CD4-positive, alpha-beta T cell treated with Interleukin-21 for 1 hour (primary cell): ENCODE measurements around the gene ATP5F1D.
"Not testable (repeated sequence)": the region's sequence is repeated elsewhere in the genome, so short reads cannot be mapped to it uniquely, and the experiment has no call there.

Experiments
- DNase-seq: peaks from one replicate; pipeline ENCODE4 v3.0.0-alpha.2; 2020

ATP5F1D gene

DNA sequence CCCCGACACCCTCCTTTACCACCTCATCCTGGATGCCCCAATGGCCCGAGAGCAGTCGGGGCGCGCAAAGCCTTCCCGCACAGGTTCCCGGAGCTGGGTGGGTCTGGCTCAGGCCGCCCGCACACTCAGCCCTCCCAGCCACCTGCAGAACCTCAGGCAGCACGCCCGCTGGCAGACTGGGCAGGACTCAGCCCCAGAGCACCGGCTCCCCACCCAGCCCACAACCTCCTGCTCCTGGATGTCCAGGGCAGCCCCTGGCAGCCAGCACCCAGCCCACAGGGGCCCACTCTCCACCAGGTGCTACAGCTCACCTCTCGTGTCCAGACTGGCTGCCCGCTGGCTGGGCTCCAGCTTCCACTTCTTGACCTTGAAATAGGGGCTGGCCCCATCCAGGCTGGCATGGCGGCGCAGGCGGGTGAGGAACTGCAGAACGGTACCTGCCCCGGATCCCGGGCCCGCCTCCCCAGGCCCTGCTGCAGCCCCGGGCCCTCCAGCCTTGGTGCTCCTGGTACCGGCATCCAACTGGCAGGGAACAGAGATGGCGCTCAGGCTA, 8.4 kb upstream of the ATP5F1D start:
- DNase-seq, result no peak

DNA sequence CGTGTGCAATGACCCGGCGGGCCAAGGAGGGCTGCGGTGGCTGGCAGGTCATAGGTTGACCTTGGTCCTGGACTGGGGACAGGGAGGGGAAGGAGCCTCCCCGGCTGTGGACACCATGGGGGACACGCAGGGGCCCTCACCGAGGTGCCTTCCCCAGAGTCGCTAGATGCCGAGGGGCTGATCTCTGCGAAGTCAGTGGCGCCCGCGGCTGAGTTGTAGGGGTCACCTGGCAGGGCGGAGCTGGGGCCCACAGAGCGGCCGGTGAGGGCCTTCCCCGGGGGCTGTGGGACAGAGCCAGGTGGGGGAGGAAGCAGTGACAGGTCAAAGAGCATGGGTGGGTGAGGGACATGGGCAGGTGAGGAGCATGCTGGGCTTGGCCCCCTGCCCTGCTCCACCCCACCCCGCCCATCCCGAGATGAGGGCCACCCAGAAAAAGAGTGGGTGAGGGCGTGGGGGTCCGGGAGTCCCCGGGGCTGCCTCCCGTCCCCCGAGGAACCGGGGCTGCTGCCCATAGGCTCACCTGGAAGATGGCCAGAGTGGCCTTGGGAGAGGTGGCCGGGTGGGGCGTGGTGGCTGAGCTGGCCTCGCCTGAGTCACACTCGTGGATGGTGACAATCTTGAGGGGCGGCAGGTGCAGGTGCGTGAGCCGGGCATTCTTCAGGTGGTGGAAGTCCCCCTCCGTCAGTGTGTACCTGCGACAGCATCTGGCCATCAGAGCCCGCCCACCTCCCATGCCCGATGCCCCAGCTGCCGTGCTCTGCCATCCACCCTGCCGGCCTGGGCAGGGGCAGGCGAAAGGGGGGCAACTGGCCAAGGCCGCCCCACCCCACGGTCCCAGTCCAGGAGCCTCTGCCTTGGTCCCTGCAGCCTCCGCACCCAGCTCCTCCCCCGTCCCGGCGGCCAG, 7.2 kb upstream of the ATP5F1D start:
- no peak for DNase-seq

DNA sequence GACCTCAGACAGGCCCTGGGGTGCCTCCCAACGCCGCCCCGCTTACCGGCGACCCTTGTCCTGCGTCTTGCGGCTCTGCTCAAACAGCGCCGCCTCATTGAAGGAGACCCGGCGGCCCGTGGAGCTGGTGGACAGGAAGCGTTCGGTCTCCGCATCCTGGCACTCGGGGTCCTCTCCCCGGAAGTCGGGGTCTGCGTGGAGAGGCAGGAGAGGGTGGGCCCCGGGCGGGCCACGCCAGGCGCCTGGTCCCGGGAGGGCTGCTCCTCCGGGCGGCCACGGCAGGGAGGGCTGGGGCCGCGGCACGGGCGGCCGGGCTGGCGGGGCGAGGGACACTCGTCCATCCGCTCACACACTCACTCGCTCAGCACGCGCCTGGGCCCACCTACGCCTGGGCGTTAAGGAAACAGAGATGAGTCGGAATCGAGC, 6.6 kb upstream of the ATP5F1D start:
- DNase-seq, result no peak

DNA sequence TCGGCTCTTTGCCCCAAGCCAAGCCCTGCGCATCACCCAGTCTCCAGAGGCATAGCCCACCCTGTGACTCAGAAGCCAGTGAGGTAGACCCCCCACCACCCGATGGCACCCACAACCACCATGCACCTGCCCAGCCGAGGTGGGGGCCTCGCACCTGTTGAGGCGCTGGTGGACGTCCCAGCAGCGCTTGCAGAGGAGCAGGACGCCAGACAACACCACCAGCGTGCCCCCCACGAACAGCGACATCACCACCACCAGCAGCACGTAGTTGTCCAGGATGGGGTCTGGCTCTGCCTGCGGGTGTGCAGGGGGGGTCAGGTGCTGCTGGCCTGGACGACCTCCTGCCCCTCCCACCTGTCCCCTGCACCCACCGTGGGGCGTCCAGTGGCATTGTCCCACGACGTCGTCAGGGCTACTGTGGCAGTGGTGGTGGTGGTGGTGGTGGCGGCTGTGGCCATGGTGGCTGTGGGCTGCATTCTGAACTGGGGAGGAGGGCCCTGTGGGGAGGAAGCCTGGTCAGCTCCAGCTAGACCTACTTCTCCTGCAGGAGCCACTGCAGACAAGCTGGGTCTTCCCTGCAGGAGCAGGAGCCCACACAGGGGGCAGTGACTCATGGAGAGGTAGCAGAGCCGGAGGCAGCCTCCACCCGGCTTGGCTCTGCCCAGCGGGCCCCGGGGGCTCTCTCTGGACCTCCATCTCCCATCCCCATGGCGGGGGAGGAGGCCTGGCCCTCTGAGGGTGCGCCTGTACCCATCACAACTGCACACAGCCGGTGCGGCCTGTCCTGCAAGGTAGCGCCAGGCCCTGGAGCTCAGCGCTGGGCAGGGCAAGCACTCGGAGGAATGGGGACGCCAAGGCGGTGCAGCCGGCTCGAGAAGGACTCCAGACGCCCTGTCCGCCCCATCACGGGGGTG, 5.7 kb upstream of the ATP5F1D start:
- DNase-seq, result no peak

DNA sequence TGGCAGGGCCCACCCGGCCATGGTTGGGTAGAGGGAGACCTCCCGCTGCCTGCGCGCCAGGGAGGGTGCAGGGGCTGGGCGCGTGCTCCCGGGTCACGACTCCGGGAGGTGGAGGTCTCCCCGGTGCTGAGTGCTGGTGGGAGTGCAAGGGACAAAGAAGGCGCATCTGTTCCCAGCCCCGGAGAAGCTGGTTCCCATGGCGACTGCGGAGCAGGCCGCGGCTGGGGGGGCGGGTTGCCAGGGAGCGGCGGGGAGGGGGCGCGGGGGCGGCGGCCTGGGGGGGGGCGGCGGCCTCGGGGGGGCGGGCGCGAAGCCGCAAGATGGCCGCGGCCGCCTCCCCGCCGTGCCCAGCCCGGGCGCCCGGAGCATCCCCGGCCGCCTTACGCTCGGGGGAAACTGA, 5.0 kb upstream of the ATP5F1D start:
- no peak for DNase-seq

DNA sequence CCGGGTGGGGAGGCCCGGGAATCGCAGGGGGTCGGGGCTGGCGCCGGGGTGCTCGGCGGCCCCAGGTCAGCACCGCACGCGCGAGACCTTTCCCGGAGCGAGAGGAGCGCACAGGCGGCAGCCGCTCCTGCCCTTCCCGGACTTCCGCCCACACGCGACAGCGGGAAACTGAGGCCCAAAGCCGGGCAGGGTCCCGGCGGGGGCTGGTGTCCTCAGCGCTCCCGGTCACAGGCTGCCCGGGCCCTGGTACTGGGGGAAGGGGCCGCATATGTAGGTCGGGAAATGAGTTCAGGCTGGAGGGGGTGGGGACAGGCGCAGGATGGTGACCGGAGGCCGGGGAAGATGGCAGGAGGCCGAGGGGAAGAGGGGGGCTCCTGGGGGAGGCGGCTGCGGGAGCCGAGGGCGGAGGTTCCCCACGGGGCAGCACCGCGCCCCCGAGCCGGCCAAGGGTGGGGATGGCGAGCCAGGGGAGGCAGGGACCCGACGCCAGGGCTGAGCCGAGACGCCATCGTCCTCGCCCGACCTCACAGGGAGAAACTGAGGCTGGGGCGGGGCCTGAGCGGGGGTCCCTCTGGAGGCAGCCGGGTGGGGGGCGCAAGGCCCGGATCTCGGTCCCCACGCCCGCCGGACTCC, 4.4 kb upstream of the ATP5F1D start:
- DNase-seq, result no peak

DNA sequence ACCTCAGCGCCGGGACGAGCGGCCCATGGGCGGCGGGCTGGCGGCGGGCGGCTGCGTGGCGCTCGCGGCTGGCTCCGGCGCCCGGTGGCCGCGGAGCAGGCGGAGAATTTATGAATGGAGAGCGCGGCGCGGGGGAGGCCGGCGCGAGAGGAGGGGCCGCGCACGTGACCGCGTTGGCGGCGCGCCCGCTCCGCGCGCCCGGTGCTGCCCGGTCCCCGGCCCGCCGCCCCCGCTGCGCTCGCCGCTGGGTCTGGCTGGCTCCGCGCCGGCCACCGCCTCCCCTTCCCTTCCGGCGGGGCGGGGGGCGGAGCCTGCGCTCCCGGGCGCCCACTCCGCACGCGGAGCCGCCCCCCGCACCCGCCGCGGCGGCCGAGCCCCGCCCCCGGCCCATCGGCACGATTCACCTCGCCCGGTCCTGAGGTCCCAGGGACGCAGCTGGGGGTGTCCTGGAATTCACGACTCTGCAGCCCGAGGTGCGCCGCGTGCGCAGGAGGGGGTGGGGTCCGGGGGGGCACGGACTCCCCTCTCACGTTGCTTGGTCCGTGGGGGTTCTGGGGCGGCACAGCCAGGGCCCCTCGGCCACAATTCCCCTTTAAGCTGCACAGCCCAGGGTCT, 3.7 kb upstream of the ATP5F1D start, which contains the start of gene CBARP:
CBARP (minus strand) TSS at position 252 of the 615 bp plus-strand sequence. CDS start 1,905 bp downstream, outside the sequence.
- peak; percentile 41 for DNase-seq

DNA sequence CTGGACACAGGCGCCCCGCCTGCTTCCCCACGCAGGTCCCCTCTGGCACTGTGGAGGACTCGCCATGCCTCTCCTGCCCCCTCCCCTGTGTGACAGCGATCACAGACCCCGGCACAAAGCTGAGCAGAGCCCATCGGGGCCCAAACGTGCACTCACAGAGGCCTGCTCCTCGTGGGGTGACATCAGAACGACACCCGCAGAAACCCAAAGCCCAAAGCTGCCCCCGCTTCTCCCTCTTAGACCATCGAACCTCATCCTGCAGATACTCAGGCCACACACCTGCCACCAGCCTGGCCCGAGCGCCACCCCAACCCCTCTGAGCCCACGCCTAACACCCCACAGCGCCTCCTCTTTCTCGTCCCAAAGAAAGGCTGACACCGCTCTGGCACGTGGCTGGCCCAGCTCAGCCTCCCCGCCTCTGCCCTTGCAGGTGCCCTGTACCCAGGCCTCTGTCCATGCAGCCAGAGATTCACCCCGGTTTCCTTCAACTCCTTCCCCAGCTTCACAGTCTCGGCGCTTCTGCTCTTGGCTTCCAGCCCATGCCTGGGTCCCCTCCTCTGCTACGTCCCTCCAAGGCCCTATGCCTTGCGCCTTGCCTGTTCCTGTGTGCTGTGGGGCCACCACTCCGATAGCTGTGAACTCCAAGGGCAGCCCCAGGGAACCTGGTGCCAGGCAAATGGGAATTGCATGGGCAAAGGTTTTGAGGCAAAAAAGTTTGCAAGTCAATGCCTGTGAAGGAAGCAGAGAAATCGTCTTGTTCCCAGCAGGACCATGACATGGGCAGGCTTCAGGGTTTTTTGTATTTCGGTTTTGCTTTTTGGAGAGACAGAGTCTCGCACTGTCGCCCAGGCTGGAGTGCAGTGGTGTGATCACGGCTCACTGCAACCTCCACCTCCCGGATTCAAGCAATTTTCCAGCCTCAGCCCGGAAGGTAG, 2.9 kb upstream of the ATP5F1D start:
- DNase-seq, result no peak

DNA sequence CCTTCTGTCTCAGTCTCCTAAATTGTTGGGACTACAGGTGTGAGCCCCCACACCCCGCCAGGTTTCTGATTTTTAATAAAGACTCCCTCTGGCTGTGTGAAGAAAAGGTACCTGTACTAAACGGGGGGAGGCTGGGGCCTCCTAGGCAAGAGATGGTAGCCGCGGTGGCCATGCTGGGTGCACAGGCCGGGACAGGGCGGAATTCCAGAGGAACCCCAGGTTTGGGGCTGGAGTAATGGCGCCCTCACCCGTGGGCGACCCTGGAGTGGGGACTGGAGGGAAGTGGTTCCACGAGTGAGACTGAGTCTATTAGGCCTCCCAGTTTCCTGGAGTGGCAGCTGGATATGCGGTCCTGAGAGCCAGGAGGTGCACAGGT, 2.1 kb upstream of the ATP5F1D start:
- no peak for DNase-seq

DNA sequence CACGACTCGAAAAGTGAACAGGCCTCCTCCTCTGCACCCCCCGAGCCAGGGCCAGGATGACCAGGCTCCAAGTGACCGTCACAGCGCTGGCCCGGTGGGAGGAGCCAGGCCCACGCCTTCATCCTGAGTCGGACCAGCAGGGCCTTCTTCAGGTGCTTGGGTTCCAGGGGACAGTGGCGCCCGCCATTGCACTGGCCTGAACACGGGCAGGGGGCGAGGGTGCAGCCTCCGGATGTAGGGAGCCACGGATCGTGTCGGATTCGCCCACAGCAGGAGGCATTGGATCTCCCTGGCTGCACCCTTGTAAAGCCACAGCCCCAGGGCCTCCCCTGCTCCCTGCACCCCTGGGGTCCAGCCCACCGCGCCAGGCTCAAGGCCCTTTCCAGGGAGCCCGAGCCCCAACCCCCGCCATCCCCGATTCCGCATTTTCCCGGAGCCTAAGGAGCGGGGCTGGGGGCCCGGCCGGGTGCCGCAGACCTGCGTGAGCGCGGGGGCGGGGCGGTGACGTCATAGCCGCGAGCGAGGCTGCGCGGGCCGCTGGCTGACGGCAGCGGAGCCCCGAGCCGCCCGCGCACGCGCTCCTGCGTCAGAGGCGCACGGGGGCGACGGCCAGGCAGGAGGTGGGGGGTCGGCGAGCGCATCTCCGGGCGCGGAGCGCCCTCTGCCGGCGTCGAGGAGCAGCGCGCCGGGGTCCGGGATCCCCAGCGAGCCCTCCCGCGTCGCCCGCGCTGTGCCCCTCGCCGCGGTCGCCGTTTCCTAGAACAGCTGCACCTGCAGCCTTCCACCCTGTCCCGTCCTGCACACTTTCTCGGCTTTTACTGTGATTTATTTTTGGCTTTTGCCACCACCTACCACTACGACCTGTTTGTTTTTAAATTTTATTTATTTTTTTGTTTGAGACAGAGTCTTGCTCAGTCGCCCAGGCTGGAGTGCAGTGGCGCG, 1.5 kb upstream of the ATP5F1D start:
- DNase-seq, result peak; percentile 91

DNA sequence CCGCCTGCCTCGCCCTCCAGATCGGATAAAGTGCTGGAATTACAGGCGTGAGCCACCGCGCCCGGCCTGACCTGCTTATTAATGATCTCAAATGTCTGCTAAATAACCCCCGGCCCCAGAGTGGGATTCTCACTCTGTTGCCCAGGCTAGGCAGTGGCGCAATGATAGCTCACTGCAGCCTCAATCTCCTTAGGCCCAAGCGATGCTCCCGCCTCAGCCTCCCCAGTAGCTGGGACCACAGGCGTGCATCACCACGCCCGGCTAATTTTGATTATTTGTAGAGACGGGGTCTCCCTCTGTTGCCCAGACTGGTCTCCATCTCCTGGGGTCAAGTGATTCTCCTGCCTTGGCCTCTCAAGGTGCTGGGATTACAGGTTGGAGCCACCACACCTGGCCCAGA, 626 bp upstream of the ATP5F1D start:
- no peak for DNase-seq

DNA sequence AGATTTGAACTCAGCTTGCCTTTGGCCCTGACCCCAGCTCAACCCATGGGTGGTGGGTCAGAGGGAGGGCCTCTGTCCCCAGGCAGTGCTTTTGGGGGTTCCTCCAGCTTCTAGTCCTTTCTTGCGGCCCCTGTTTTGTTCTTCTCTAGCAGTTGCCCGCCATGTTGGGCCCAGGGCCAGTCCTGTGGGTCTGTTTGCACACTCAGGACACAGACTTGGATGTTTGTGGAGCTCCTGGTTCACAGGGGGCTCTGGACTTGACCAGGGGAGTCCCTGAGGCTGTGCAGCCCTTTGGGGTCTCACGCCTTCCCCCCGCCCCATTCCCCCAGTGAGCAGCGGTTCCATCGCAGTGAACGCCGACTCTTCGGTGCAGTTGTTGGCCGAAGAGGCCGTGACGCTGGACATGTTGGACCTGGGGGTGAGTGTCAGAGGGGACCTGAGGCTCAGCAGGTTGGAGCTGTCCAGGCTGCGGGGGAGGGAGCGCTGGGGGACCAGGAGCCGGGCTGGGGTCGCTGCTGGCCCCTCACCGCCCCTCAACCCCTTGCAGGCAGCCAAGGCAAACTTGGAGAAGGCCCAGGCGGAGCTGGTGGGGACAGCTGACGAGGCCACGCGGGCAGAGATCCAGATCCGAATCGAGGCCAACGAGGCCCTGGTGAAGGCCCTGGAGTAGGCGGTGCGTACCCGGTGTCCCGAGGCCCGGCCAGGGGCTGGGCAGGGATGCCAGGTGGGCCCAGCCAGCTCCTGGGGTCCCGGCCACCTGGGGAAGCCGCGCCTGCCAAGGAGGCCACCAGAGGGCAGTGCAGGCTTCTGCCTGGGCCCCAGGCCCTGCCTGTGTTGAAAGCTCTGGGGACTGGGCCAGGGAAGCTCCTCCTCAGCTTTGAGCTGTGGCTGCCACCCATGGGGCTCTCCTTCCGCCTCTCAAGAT, 2.5 kb downstream of the ATP5F1D start:
- peak; percentile 88 for DNase-seq

DNA sequence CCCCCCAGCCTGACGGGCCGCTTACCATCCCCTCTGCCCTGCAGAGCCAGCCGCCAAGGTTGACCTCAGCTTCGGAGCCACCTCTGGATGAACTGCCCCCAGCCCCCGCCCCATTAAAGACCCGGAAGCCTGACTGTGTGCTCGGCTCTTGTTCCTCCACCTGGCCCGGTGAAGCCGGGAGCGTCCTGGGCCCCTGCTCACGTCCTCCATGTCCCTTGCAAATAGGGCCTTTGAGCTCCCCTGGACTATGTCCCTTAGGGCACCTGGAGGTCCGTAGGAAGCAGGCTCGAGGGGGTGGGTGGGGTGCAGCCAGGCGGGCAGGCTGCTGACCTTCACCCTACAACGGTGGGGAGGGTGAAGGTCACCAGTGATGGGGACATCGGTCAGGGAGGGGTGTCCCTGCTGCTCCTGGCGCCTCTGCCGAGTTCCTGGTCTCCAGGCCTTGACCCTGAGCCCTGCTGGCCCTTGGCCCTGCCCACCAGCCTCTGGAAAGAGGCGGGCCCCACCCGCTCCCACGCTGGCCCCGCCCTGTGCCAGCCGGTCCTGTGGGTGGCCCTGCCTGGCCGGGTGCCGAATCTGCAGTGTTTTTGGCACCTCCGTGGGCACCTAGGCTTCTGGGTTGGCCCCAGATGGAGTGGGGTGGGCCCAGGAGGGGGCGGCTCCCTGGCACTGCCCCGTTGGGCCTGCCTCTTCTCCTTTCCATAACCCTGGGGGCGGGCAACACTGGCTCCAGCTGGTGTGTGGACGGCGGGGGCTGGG, 3.3 kb downstream of the ATP5F1D start:
- peak; percentile 55 for DNase-seq

DNA sequence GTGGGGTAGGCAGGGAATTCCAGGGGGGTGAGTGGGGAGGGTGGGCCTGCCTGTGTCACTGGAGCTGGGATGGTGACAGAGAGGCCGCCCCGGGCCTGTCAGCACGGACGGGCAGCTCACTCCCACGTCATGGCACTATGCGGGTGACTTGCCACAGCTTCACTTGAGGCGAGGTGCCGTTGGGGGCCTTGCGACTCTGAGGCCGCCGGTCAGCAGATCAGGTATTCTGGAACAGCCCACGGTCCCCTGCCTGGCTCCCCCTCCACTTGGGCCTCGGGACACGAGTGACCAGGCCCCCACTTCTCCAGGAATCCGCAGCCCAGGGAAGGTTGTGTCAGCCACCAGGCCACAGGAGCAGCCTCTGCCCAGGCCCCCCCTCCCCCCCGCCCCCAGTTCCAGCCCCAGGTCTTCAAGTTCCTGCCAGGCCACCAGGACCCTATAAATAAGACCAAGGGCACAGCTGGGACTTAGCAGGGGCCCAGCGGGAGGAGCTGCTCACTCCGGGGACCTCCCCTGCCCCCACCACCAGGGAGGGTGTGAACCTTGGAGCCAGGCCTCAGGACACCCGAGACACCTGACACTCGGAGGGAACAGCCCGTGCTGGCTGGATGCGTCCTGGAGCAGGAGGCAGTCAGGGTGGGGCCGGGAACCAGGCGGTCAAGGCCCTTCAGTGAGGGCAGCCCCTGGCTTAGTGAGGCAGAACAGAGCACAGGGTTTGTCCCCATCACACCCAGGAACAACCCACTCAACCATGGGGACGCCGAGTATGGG, 4.1 kb downstream of the ATP5F1D start:
- DNase-seq, result no peak

DNA sequence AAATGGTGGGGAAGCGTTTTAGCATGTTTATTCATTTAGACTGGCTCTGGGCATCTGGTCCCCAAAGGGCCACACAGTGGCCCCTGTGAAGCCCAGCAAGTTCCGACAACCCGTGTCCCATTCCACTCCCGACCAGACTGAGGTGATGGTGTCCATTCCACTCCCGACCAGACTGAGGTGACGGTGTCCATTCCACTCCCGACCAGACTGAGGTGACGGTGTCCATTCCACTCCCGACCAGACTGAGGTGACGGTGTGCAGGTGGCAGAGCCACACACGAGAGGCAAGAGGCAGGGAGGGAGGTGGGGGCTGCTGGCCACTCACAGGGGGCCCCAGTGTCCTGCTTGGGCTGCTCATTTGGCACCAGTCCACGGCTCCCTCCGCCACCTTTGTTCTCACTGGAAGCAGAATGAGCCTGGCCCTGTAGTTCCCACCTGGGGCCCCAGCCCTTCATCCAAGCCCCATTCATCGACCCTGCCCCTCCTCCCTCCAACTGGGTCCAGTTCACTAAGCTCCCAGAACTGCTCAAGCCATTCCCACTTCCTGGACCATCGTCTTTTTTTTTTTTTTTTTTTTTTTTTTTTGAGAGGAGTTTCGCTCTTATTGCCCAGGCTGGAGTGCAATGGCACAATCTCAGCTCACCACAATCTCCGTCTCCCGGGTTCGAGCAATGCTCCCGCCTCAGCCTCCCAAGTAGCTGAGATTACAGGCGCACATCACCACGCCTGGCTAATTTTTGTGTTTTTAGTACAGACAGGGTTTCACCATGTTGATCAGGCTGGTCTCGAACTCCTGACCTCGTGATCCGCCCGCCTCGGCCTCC, 4.9 kb downstream of the ATP5F1D start:
- DNase-seq, result not testable (repeated sequence)

DNA sequence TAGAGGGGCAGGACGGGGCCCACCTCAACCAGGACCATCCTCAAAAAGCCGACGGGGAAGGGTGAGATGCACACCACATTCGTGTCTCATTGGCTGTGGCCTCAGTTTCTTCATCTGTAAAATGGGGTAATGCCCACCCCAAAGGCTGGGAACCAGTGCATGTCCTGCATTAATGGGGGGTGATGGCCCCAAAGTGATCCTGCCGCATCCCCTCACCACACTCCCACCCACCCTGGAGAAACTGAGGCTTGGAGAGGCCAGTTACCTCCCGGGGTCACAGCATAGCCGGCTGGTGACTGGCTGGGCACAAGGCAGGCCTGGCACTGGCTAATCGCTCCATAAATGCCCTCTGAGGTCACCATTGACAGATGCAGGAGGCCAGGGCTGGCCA, 6.2 kb downstream of the ATP5F1D start:
- DNase-seq, result no peak
